HG03139 (cell line): ENCODE results near the gene SIGMAR1.

Experiments used
- ATAC-seq: cut with Tn5 transposase; IDR thresholded peaks from one replicate; pipeline ENCODE4 v1.9.1; 2021; ENCODE audit not compliant: unreplicated experiment

SIGMAR1 gene

GRCh38 chr9:34637356-34638137, at the start of gene SIGMAR1:
Gene SIGMAR1 (minus strand): TSS chr9:34637787. CDS start chr9:34637697, 90 bp downstream.
- peak; percentile 68 for ATAC-seq

- ATAC-seq = no peak
These were observed 49.1 kb upstream of the SIGMAR1 start for GRCh38 chr9:34686732-34687131.

- ATAC-seq = no peak
These were observed 48.6 kb upstream of the SIGMAR1 start for GRCh38 chr9:34686231-34686630.

- ATAC-seq = no peak
These were observed 48.0 kb upstream of the SIGMAR1 start for GRCh38 chr9:34685591-34685990.

GRCh38 chr9:34684816-34685215, 47.2 kb upstream of the SIGMAR1 start:
- ATAC-seq = no peak

GRCh38 chr9:34684145-34684544, 46.6 kb upstream of the SIGMAR1 start:
- ATAC-seq = no peak

GRCh38 chr9:34675869-34676268, 38.3 kb upstream of the SIGMAR1 start:
- ATAC-seq = no peak

- ATAC-seq = no peak
These were observed 37.6 kb upstream of the SIGMAR1 start for GRCh38 chr9:34675048-34675714.

GRCh38 chr9:34674440-34674839, 36.9 kb upstream of the SIGMAR1 start:
- ATAC-seq = no peak

GRCh38 chr9:34671307-34671706, 33.7 kb upstream of the SIGMAR1 start:
- no peak for ATAC-seq

GRCh38 chr9:34669809-34670562, 32.4 kb upstream of the SIGMAR1 start:
- no peak for ATAC-seq

- peak; percentile 57 for ATAC-seq
These were observed 28.0 kb upstream of the SIGMAR1 start for GRCh38 chr9:34665381-34666250.

GRCh38 chr9:34665067-34665380, 27.4 kb upstream of the SIGMAR1 start:
- peak; percentile 14 for ATAC-seq

GRCh38 chr9:34664281-34665066, 26.9 kb upstream of the SIGMAR1 start:
- no peak for ATAC-seq

- no peak for ATAC-seq
These were observed 25.7 kb upstream of the SIGMAR1 start for GRCh38 chr9:34663303-34663605.

GRCh38 chr9:34662526-34663302, 25.1 kb upstream of the SIGMAR1 start, which contains the start of gene CCL27:
Gene CCL27 (minus strand): TSS chr9:34662657. CDS start chr9:34662633, 24 bp downstream.
- no peak for ATAC-seq

GRCh38 chr9:34659592-34660253, 22.1 kb upstream of the SIGMAR1 start:
- ATAC-seq = no peak

GRCh38 chr9:34658461-34658860, 20.9 kb upstream of the SIGMAR1 start:
- ATAC-seq = no peak

- no peak for ATAC-seq
These were observed 19.4 kb upstream of the SIGMAR1 start for GRCh38 chr9:34656992-34657391.
